HCT116 (cell line): ENCODE results near the gene MCC. TPM values are rescaled to one million over a fixed set of nuclear protein-coding genes. Genes with fewer than 3 reads are reported as not detected.

Source experiments
- ATAC-seq: fragments of 200-7000 bp; cut with Tn5 transposase; 2 replicates; pipeline ENCODE4 v1.9.1; 2020; ENCODE audit warnings: mild to moderate bottlenecking, moderate library complexity
- BruUV-seq: library from RNA; stranded (reverse); fragments of 400-500 nt; replicated peaks from 2 replicates; lab custom pipeline; 2021; lab: Mats Ljungman, UMichigan
- CTCF ChIA-PET: fragments of 300-600 bp; sonication (Branson Sonifier 250); formaldehyde crosslinking; loops from one replicate; lab custom pipeline; 2021; ENCODE audit warnings: antibody characterized with exemption; lab: Charles Lee
- POLR2A ChIA-PET: fragments of 300-600, 350-600 bp; sonication (Branson Sonifier 250); formaldehyde crosslinking; loops from one replicate; lab custom pipeline; 2021; ENCODE audit warnings: antibody characterized with exemption; lab: Charles Lee
- RAD21 ChIA-PET, 2 experiments: fragments of 300-600 bp; sonication (Branson Sonifier 250); formaldehyde crosslinking; loops; one replicate each; lab custom pipeline; 2023; ENCODE audit warnings: low total read pairs in 2 of 2; ENCODE audit not compliant: uncharacterized antibody in 2 of 2, unreplicated experiment in 2 of 2, low non-redundant PET in 1 of 2; lab: Charles Lee
- DNase-seq: peaks from one replicate; pipeline ENCODE4 v3.0.0-alpha.2; 2010; ENCODE audit warnings: low read depth, low spot score
- H2AFZ ChIP-seq: fragments of 200-600 bp; shearing (Covaris generic), sonication (generic); 2 replicates; pipeline ENCODE4 v1.6.1; 2017; ENCODE audit warnings: low read depth, mixed run types, mixed read lengths, antibody characterized with exemption, low read length; ENCODE audit not compliant: poor library complexity, severe bottlenecking
- H3K27ac ChIP-seq: 2 replicates; pipeline ENCODE4 v1.5.1; 2012; ENCODE audit warnings: low read depth, low read length
- H3K27me3 ChIP-seq: fragments of 200-600 bp; sonication (generic); 2 replicates; pipeline ENCODE4 v1.6.1; 2016; ENCODE audit warnings: mixed run types, low read length, mixed read lengths; ENCODE audit not compliant: insufficient read depth
- H3K36me3 ChIP-seq, 2 experiments: fragments of 200-500 bp in 1 of 2; fragments of 200-600 bp in 1 of 2; sonication (Bioruptor generic) in 1 of 2; sonication (generic) in 1 of 2; 2 replicates each; pipeline versions ENCODE4 v1.5.1 to v1.6.1; 2014 to 2016; ENCODE audit warnings: low read length in 2 of 2, inconsistent platforms in 1 of 2, mixed read lengths in 1 of 2, mixed run types in 1 of 2; ENCODE audit not compliant: insufficient read depth in 2 of 2, control insufficient read depth in 1 of 2
- H3K4me1 ChIP-seq, 2 experiments: fragments of 200-600 bp in 1 of 2; sonication (generic) in 1 of 2; 2 replicates each; pipeline versions ENCODE4 v1.5.1 to v1.6.1; 2012 to 2017; ENCODE audit warnings: low read length in 2 of 2, inconsistent platforms in 1 of 2, mild to moderate bottlenecking in 1 of 2, mixed read lengths in 1 of 2, mixed run types in 1 of 2, moderate library complexity in 1 of 2; ENCODE audit not compliant: insufficient read depth in 2 of 2, control insufficient read depth in 1 of 2
- H3K4me2 ChIP-seq: fragments of 200-600 bp; sonication (generic); 2 replicates; pipeline ENCODE4 v1.6.1; 2017; ENCODE audit warnings: mixed run types, low read length, mixed read lengths
- H3K4me3 ChIP-seq, 2 experiments: fragments of 200-600 bp in 1 of 2; sonication (generic) in 1 of 2; replicated peaks in 1 of 2; 2 replicates each; pipeline ENCODE4 v1.5.1; 2011 to 2016; ENCODE audit warnings: low read length in 2 of 2, control low read depth in 1 of 2, low read depth in 1 of 2, mild to moderate bottlenecking in 1 of 2, mixed read lengths in 1 of 2, mixed run types in 1 of 2
- H3K79me2 ChIP-seq: fragments of 200-600 bp; sonication (generic); 2 replicates; pipeline ENCODE4 v1.6.1; 2017; ENCODE audit warnings: mild to moderate bottlenecking, mixed run types, low read length, moderate library complexity, mixed read lengths; ENCODE audit not compliant: insufficient read depth
- H3K9ac ChIP-seq: fragments of 200-600 bp; sonication (generic); 2 replicates; pipeline ENCODE4 v1.6.1; 2016; ENCODE audit warnings: low read length, mixed read lengths
- H3K9me2 ChIP-seq: fragments of 200-600 bp; sonication (generic), shearing (Covaris generic); 2 replicates; pipeline ENCODE4 v1.6.1; 2017; ENCODE audit warnings: mixed run types, mild to moderate bottlenecking, moderate library complexity; ENCODE audit not compliant: insufficient read depth
- H3K9me3 ChIP-seq, 2 experiments: fragments of 200-500 bp in 1 of 2; fragments of 200-600 bp in 1 of 2; sonication (Bioruptor generic) in 1 of 2; sonication (generic) in 1 of 2; 2 replicates each; pipeline ENCODE4 v1.6.1; 2014 to 2017; ENCODE audit warnings: low read length in 2 of 2, mixed read lengths in 2 of 2, inconsistent platforms in 1 of 2, low read depth in 1 of 2, mild to moderate bottlenecking in 1 of 2, mixed run types in 1 of 2, moderate library complexity in 1 of 2; ENCODE audit not compliant: control insufficient read depth in 1 of 2, insufficient read depth in 1 of 2
- H4K20me1 ChIP-seq: fragments of 200-600 bp; sonication (generic), shearing (Covaris generic); 2 replicates; pipeline ENCODE4 v1.6.1; 2017; ENCODE audit warnings: mixed run types, mild to moderate bottlenecking, moderate library complexity; ENCODE audit not compliant: insufficient read depth
- ATF3 ChIP-seq: IDR thresholded peaks from 2 replicates; pipeline ENCODE4 v1.6.1; 2012
- EZH2phosphoT487 ChIP-seq: fragments of 200-600 bp; IDR thresholded peaks from 2 replicates; pipeline ENCODE4 v1.6.1; 2018; ENCODE audit warnings: antibody characterized with exemption, borderline replicate concordance
- FOSL1 ChIP-seq: IDR thresholded peaks from 2 replicates; pipeline ENCODE4 v1.6.1; 2012; ENCODE audit warnings: low read depth
- POLR2AphosphoS5 ChIP-seq: IDR thresholded peaks from 2 replicates; pipeline ENCODE4 v1.6.1; 2011; ENCODE audit warnings: mild to moderate bottlenecking, low read depth, low read length, moderate library complexity
- RAD21 ChIP-seq: IDR thresholded peaks from 2 replicates; pipeline ENCODE4 v1.6.1; 2012; ENCODE audit warnings: low read depth, mild to moderate bottlenecking
- REST ChIP-seq: IDR thresholded peaks from 2 replicates; pipeline ENCODE4 v1.6.1; 2012; ENCODE audit warnings: low read depth
- ZFX ChIP-seq: fragments of 450-650 bp; IDR thresholded peaks from 2 replicates; pipeline ENCODE4 v1.6.1; 2017
- ZNF274 ChIP-seq: fragments of 200-500 bp; sonication (Bioruptor generic); IDR thresholded peaks from 2 replicates; pipeline ENCODE4 v1.6.1; 2014; ENCODE audit warnings: mild to moderate bottlenecking, low read depth, low read length, inconsistent platforms
- intact Hi-C: fragments of 100-400 bp; cut with micrococcal nuclease; formaldehyde crosslinking; loops from 2 replicates; pipeline ENCODE4 v1.10.0; 2022
- total RNA-seq: library from RNA; stranded (reverse); gene quantifications from one replicate; pipeline ENCODE4 v1.2.1, GENCODE V29; 2021; ENCODE audit not compliant: unreplicated experiment

MCC gene
- total RNA-seq, 1 experiment from 2014 or later = 20.1 TPM

GRCh38 chr5:113359419-113359818, 128.8 kb downstream of the MCC start:
- Histone ChIP-seq H4K20me1 (no peaks in the 10 kb centered on the region), H3K27ac (no peak overlapping the region), H3K27me3 (no peaks in the 10 kb centered on the region), H3K4me1 (no peaks in the 10 kb centered on the region), H3K79me2 (no peaks in the 10 kb centered on the region), H3K9me3 (no peaks in the 10 kb centered on the region), H3K36me3 (no peaks in the 10 kb centered on the region), H3K9ac (no peak overlapping the region), H3K4me2 (no peak overlapping the region), H2AFZ (no peak overlapping the region), H3K4me3 (no peak overlapping the region), H3K9me2 (0 out of 2 replicates have a peak, but pooled peaks cover 6% of the 10 kb centered on the region)
- RAD21 ChIA-PET = no interaction called here
- BruUV-seq = no TSS peak
- TF ChIP-seq ZFX (no peak), FOSL1 (no peak), RAD21 (no peak)
- intact Hi-C loops = no loop called here
- DNase-seq (no peak), ATAC-seq (no peak)
- POLR2A ChIA-PET = no interaction called here
- CTCF ChIA-PET = no interaction called here

- ChIA-PET CTCF (no interaction called here), POLR2A (no interaction called here)
- ATAC-seq = no peak
Observed at GRCh38 chr5:113358696-113359095, 129.6 kb downstream of the MCC start.

More at GRCh38 chr5:113358696-113359095, 129.6 kb downstream of the MCC start:
- Histone ChIP-seq H3K9ac (no peak overlapping the region), H3K4me1 (no peaks in the 10 kb centered on the region), H4K20me1 (no peaks in the 10 kb centered on the region)
- intact Hi-C loops = no loop called here
- TF ChIP-seq ATF3 (no peak), ZNF274 (no peak), EZH2phosphoT487 (no peak), REST (no peak), POLR2AphosphoS5 (no peak)
- TF ChIP-seq, all 23 proteins: peak for 0
- RAD21 ChIA-PET = no interaction called here
- H3K4me2 ChIP-seq = no peak overlapping the region
- no peaks in the 10 kb centered on the region for H3K79me2 ChIP-seq
- no peak for DNase-seq
- H3K9me3 ChIP-seq = no peaks in the 10 kb centered on the region
- no peak overlapping the region for H3K4me3 ChIP-seq
- no peaks in the 10 kb centered on the region for H3K36me3 ChIP-seq
- H3K27ac ChIP-seq = no peak overlapping the region
- no peaks in the 10 kb centered on the region for H3K27me3 ChIP-seq
- BruUV-seq = no TSS peak
- H2AFZ ChIP-seq = no peak overlapping the region
- 0 out of 2 replicates have a peak, but pooled peaks cover 6% of the 10 kb centered on the region for H3K9me2 ChIP-seq
